Activated gamma-delta T cell treated with anti-CD3 and anti-CD28 coated beads, Interleukin-2, amount 50 U/mL, for 16 hours (primary cell): ENCODE results near the gene CMIP.

Experiments used
- DNase-seq: peaks from one replicate; pipeline ENCODE4 v3.0.0-alpha.2; 2020; ENCODE audit warnings: low read depth

Gene CMIP

GRCh38 chr16:81586977-81587625 lies 142.5 kb downstream of the CMIP start:
- DNase-seq, result no peak

- no peak for DNase-seq
These were observed 143.1 kb downstream of the CMIP start for GRCh38 chr16:81587626-81588160.

GRCh38 chr16:81588326-81589081 lies 143.9 kb downstream of the CMIP start:
- DNase-seq, result no peak

DNA sequence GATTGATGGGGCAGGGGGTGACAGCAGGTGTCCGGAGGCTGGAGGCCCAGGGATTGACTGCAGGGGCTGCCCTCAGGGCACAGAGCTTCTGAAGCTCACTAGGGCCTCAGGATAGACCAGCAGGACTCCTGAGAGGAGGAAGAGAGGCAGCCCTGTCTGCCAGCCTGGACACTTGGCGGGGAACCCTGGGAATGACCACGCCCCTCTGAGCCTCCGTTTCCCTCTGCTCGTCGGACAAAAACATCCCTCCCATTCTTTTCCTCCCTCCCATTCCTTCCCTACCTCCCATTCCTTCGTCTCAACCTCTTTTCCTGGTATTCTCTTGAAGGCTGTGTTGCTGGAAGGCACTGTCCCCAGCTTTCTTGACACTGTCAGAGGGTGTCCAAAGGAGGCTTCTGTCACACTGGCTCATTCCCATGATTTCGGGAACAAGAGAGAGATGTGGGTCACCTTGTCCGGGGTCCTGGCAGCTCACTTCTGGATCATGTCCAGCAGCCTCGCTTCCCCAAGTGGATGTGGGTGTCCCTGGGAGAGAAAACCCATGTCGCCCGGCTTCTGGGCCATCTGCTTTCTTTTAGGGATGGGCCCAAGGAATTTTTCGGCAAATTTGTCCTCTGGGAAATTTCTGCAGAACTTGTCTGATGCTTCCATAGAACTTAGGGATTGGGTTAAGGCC lies 145.5 kb downstream of the CMIP start:
- DNase-seq, result no peak

DNA sequence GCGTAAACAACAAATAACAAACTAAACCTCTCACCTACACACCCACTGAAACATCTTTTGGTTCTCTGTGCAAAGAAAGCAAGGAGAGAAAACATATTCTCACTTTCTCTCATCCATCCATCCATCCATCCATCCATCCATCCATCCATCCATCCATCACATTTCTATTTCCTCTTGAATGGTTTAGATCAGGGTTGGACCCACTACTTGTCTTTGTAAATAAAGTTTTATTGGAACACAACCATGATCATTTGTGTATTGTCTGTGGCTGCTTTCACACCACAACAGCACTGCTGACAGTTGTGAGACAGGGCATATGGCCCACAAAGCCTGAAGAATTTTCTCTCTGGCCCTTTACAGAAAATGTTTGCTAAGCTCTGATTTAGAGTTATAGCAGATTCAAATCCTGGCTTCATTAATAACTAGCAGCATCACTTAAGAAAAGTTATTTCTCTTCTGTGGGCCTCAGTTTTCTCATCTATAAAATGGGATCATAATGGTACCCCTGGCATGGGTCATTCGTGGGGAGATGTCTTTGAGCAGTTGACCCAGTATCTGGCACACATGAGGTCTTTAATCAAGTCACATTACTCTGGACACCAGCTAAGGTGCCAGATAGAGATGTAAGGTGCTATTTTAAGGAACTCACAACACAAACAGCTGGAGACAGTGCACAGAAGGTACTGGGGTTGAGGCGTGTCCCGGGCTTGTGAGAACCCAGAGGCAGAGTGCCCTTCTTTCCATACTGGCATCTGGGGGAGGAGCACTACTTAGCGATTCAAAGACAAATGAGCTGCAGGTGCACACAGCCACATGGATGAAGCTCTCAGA lies 146.3 kb downstream of the CMIP start:
- DNase-seq, result no peak

- no peak for DNase-seq
These were observed 146.9 kb downstream of the CMIP start for GRCh38 chr16:81591545-81591870.

DNA sequence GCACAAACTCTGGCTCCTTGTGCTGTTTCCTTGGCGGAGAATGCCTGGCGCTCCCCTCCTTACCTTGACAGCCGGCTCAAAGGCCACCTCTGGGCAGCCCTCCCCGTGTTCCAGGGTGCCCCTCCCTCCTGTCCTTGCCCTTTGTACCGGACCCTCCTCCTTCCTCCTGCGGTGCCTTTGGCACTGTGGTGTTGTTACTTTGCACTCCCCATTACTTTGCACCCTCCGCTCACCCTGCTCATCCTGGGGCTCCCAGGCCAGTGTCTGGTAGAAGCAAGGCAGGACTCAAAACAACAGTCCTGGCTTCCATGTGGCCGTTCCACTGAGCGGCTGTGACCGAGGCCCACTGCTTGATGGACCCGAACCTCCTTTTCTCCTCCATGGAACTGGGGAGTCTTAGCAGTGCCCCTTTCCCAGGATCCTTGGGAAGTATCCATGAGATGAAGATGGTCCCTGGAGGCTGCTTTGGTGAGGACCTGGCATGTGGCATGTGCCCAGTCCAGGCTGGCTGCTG lies 147.8 kb downstream of the CMIP start:
- no peak for DNase-seq

DNA sequence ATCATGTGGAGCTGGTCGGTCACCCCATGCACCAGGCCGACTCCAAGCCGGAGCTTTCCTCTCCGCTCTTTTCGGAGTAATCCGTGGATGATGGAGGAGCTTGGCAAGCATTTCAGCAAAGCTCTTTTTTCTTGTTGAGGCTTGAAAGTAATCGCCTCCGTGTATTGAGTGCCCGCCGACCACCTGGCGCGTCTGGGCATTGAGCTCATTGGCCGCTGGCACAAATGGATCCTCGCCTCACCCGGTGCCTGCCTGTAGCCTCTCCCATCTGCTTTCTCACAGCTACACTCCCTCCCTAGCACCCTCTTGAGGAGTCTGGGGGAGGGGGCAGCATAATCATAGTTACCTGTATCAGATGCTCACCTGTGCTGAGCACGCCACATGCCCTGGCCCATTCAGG lies 148.9 kb downstream of the CMIP start:
- no peak for DNase-seq

- no peak for DNase-seq
These were observed 151.2 kb downstream of the CMIP start for GRCh38 chr16:81595629-81596292.

- no peak for DNase-seq
These were observed 152.6 kb downstream of the CMIP start for GRCh38 chr16:81597079-81597658.

DNA sequence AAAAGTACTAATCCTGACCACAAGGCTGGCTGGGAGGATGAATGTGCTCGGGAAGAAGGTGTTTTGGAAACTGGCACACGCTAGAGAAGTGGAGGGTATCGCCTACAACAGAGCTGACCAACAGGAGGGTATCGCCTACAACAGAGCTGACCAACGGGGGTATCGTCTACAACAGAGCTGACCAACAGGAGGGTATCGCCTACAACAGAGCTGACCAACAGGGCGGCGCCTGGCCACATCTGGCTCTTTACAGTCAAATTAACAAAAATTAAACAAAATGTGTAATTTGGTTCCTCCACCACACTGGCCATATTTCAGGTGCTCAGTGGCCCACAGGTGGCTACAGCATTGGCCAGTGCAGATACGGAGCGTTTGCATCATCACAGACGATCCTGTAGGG lies 153.5 kb downstream of the CMIP start:
- DNase-seq, result no peak

- no peak for DNase-seq
These were observed 154.6 kb downstream of the CMIP start for GRCh38 chr16:81599034-81599744.

GRCh38 chr16:81600275-81600674 lies 155.7 kb downstream of the CMIP start:
- no peak for DNase-seq

DNA sequence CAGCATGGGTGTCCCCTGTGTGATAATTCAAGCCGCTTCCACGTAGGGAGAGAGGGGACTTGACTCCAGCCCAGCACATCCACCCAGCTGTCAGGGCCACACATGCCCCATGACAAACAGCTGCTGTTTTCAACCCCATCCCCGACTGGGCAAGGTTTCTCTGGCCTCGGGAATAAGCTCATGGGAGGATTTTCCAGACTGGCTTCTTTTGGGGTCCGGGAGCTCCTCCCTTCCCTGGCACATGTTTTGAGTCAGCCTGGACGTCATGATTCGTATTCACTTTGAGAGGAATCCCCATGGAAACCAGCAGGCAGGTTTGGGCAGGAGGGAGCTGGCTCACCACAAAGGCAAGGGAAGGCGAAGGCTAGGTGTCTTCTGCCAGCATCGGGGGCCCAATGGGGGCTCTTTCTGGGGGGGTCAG lies 156.4 kb downstream of the CMIP start:
- no peak for DNase-seq

DNA sequence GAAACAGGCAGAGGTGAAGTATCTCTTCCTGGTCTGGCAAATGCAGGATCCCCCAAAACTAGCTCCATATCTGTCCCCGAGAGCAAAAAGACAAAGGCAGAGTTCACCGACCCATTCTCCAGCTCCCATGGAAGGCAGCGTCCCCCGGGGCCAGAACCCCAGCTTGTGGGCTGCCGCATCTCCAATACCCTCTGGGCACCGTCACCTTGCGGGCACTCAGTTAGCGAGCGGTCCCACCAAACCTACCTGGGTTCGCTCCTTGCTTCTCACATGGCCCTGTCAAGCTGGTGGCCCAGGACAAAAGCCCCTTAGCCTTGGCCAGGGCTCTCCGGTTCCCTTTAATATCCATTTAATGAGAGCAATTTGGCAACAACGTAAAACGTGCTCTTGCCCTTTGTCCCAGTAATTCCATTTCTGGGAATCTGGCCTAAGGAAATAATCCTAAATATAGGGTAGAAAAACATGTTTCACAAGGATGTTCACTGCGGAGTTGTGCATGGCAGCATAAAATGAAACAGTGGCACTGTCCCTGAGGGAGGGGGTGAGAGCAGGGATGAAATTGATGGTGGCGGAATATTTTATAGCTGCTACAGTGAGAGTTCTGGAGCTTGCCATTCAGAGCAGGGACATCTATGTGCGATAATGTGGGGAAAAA lies 157.1 kb downstream of the CMIP start:
- no peak for DNase-seq

DNA sequence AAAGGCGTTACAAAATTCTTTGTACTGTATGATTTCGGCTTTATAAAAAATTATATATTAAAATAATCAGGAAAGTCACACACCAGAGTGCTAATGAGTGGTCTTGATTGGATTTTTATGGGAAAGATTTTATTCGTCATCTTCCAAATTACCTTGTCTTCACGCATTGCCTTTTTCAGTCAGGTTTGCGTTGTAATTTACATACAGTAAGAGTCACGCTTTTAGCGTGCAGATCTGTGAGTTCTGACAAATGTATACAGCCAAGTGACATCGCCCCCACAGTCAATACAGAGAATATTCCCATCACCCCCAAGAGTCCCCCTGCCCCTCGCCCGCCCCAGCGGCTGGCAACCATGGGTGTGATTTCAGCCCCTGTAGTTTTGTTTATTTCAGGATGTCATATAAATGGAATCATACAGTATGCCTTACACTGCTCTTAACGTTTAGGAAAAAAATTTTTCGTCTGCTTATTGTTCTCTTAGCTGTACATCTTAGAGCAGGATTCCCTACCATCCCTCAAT lies 157.7 kb downstream of the CMIP start:
- DNase-seq, result no peak

DNA sequence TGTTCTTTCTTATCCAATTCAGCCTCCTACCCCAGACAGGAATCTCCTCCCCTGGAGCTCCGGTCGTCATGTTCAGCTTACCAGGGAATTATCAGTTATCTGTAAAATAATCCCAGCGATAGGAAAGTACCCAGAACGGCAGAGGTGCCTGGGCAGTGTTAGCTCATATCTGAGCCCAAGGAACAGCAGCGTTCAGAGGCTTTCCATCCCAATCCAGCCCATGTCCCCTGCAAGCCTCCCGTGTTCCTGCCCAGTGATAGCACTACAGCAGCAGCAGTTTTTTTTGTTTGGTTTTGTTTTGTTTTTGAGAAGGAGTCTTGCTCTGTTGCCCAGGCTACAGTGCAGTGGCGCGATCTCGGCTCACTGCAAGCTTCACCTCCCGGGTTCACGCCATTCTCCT lies 158.2 kb downstream of the CMIP start:
- no peak for DNase-seq

DNA sequence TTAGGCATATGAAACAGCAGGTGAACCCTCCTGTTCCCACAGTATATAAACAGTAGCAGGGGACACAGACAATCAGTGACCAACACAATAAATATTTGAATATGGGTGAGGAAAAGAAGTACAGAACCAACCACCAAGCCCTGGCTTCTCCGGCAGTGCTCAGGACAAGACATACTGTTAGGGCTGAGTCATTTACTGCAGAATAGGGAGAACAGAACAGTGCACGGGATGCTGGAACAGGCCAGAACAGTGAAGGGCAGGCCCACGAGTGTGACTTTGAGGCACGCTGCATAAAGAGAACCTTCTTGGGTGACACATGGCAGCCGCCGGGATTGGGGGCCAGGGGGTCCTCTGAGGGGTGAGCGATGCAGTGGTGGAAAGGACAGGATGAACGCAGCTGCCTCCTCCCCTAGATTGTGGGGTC lies 160.4 kb downstream of the CMIP start:
- no peak for DNase-seq

- no peak for DNase-seq
These were observed 161.4 kb downstream of the CMIP start for GRCh38 chr16:81606039-81606438.

DNA sequence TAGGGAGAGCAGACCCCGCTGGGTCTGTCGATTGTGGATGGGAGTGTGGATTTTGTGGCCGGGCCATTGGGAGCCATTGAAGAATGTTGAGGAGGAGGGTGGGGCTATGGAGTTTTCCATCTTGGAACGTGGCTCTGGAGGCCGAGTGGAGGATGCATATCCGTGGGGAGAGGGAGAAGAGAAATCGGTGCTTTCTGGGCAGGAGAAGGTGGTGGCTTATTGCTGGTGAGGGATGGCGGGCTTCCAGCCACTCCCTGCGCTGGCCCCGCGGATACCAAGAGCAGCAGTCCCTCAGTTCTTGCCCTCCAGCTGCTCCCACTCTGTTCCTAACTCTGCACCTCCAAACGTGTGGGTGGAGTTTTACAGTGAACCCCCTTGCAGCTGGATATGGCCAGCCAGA lies 162.4 kb downstream of the CMIP start:
- no peak for DNase-seq
